Neutrophil (primary cell): ENCODE results near the gene ARHGEF37.
A peak's percentile ranks its signal among the peaks of the same experiment; 100 is the strongest.

Experiments
- H3K27ac ChIP-seq: fragments of 200-600 bp; sonication (generic); 2 replicates; pipeline ENCODE4 v1.5.1; 2016; ENCODE audit warnings: mild to moderate bottlenecking, moderate library complexity
- H3K27me3 ChIP-seq: fragments of 200-600 bp; sonication (generic); 2 replicates; pipeline ENCODE4 v1.6.0; 2016; ENCODE audit warnings: mild to moderate bottlenecking
- H3K36me3 ChIP-seq: fragments of 200-600 bp; sonication (generic); 2 replicates; pipeline ENCODE4 v1.5.1; 2017
- H3K4me1 ChIP-seq, 2 experiments: fragments of 200-600 bp in 1 of 2; sonication (generic) in 1 of 2; 1 replicate in 1 of 2; 2 replicates in 1 of 2; pipeline versions ENCODE4 v1.5.1 to v1.6.1; 2013 to 2016; ENCODE audit warnings: low read depth in 1 of 2, low read length in 1 of 2, mild to moderate bottlenecking in 1 of 2, moderate library complexity in 1 of 2; ENCODE audit not compliant: control insufficient read depth in 1 of 2, insufficient read depth in 1 of 2
- H3K4me3 ChIP-seq, 2 experiments: fragments of 200-600 bp in 1 of 2; sonication (generic) in 1 of 2; 1 replicate in 1 of 2; 2 replicates in 1 of 2; pipeline ENCODE4 v1.5.1; 2013 to 2016; ENCODE audit warnings: low read depth in 1 of 2, low read length in 1 of 2, mild to moderate bottlenecking in 1 of 2, moderate library complexity in 1 of 2
- H3K9me3 ChIP-seq: fragments of 200-600 bp; sonication (generic); 2 replicates; pipeline ENCODE4 v1.5.1; 2016
- TF ChIP-seq, protein P1 (sequence below): fragments of 200-600 bp; sonication (generic); IDR thresholded peaks from 2 replicates; pipeline ENCODE4 v1.5.1; 2016; ENCODE audit warnings: antibody characterized with exemption

The ARHGEF37 gene

GRCh38 chr5:149541893-149542292 is 39.4 kb upstream of the ARHGEF37 start:
- no peak overlapping the region for H3K4me3 ChIP-seq
- no peak overlapping the region for H3K27ac ChIP-seq
- H3K9me3 ChIP-seq = no peaks in the 10 kb centered on the region
- H3K27me3 ChIP-seq = no peaks in the 10 kb centered on the region
- peaks cover 0 to 2% of the 10 kb centered on the region in 2 experiments for H3K4me1 ChIP-seq
- H3K36me3 ChIP-seq = peaks cover 39% of the 10 kb centered on the region
- TF ChIP-seq, protein P1, sequence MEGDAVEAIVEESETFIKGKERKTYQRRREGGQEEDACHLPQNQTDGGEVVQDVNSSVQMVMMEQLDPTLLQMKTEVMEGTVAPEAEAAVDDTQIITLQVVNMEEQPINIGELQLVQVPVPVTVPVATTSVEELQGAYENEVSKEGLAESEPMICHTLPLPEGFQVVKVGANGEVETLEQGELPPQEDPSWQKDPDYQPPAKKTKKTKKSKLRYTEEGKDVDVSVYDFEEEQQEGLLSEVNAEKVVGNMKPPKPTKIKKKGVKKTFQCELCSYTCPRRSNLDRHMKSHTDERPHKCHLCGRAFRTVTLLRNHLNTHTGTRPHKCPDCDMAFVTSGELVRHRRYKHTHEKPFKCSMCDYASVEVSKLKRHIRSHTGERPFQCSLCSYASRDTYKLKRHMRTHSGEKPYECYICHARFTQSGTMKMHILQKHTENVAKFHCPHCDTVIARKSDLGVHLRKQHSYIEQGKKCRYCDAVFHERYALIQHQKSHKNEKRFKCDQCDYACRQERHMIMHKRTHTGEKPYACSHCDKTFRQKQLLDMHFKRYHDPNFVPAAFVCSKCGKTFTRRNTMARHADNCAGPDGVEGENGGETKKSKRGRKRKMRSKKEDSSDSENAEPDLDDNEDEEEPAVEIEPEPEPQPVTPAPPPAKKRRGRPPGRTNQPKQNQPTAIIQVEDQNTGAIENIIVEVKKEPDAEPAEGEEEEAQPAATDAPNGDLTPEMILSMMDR = no peak

DNA sequence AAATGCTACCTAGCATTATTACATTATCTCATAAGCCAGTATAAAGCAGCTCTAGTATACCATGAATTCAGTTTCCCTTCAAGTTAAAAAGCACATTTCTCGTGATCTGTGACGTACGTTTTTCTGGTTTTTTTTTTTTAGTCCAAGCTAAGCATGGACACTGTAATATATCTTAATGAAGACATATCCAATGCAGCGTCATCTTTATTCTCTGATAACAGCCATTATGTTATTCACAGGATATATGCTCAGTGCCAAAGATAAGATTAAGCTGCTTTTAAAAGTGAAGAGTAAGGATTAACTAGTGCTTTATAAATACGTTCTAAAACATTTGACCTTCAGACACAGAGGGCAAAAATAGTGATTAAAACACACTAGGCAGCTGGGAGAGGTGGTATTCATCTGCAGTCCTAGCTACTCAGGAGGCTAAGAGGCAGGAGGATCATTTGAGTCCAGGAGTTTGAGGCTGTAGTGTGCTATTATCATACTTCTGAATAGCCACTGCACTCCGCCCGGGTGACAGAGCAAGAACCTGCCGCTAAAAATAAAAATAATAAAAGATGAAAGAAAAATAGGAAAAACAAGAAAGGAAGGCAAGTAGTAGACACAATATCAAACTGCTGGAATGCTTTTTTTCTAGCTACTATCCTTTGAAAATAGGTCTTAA is 37.8 kb upstream of the ARHGEF37 start:
- H3K9me3 ChIP-seq = no peaks in the 10 kb centered on the region
- TF ChIP-seq, protein P1 = no peak
- peaks cover 6 to 7% of the 10 kb centered on the region in 2 experiments for H3K4me1 ChIP-seq
- H3K36me3 ChIP-seq = peaks cover 39% of the 10 kb centered on the region
- peak overlapping the region; percentile 6 for H3K27ac ChIP-seq
- no peak overlapping the region for H3K4me3 ChIP-seq
- no peaks in the 10 kb centered on the region for H3K27me3 ChIP-seq

DNA sequence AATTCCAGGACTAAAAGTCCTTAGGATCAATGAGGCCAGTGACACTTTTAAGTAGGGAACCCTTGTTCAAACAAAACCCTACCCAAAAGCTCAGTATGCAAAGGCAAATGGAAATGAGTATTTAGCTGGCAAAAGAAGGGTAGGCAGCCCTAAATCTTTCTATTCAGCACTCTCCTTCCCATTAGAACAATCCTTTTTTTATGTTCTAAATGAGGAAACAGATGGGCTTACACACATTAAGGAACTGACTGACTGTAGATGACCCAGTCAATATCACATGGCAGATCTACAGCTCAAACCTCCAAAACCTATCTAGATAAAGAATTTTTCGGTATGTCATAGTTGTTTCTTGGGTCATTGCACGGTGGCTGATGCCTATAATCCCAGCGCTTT is 37.3 kb upstream of the ARHGEF37 start:
- H3K36me3 ChIP-seq = peaks cover 42% of the 10 kb centered on the region
- TF ChIP-seq, protein P1 = no peak
- peak overlapping the region; percentile 6 for H3K27ac ChIP-seq
- H3K9me3 ChIP-seq = no peaks in the 10 kb centered on the region
- H3K4me1 ChIP-seq = peaks cover 12% of the 10 kb centered on the region in 2 experiments
- no peaks in the 10 kb centered on the region for H3K27me3 ChIP-seq
- no peak overlapping the region for H3K4me3 ChIP-seq

DNA sequence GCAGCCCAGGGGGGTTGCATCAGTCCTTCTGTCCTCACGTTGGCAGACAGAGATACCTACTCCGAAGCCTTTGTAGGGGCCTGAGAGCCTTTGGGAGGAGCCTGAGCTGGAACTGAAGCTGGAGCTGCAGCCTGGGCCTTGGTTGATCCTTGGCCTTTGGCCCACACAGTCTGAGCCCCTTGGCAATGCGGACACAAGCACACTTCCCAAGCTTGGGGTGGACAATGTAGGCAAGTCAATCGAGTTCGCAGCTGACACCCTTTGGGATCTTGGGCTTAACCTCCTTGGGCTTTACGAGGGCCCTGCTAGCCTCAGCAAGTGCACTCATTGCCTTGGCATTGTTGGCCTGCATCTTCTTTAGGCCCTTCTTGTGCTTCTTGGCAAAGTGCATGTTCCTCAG is 36.0 kb upstream of the ARHGEF37 start:
- TF ChIP-seq, protein P1 = no peak
- Histone ChIP-seq H3K4me3 (no peak overlapping the region), H3K4me1 (peaks cover 18 to 25% of the 10 kb centered on the region in 2 experiments), H3K27ac (no peak overlapping the region), H3K36me3 (peaks cover 47% of the 10 kb centered on the region), H3K9me3 (no peaks in the 10 kb centered on the region), H3K27me3 (no peaks in the 10 kb centered on the region)

DNA sequence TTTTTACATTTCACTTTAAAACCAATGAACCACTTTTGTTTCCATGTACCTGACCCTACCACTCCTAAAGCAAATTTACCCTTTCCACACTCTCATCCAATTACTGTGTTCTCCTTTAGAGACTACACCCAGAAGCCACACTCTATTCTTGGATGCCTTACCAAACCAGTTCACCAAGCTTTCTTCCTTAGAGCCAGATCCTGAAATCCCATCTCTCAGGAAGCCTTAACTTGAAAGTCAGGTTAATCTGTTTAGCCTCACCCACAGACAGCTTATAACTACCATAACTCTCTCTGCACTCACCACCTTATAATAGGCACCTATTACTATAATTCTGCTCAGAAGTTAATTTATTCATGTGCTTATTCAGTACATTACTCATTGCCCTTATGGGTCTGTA is 34.3 kb upstream of the ARHGEF37 start:
- H3K27ac ChIP-seq = no peak overlapping the region

More for the DNA sequence above, 34.3 kb upstream of the ARHGEF37 start:
- H3K27me3 ChIP-seq = no peaks in the 10 kb centered on the region
- H3K9me3 ChIP-seq = no peaks in the 10 kb centered on the region
- peaks cover 21 to 31% of the 10 kb centered on the region in 2 experiments for H3K4me1 ChIP-seq
- H3K4me3 ChIP-seq = no peak overlapping the region
- peaks cover 47% of the 10 kb centered on the region for H3K36me3 ChIP-seq
- TF ChIP-seq, protein P1 = no peak
